HG03280 (cell line): Measurements from ENCODE around the gene OPA1.

Experiments
- ATAC-seq: cut with Tn5 transposase; IDR thresholded peaks from one replicate; pipeline ENCODE4 v1.9.1; 2021; ENCODE audit warnings: mild to moderate bottlenecking, moderate library complexity; ENCODE audit not compliant: unreplicated experiment

Gene OPA1

DNA sequence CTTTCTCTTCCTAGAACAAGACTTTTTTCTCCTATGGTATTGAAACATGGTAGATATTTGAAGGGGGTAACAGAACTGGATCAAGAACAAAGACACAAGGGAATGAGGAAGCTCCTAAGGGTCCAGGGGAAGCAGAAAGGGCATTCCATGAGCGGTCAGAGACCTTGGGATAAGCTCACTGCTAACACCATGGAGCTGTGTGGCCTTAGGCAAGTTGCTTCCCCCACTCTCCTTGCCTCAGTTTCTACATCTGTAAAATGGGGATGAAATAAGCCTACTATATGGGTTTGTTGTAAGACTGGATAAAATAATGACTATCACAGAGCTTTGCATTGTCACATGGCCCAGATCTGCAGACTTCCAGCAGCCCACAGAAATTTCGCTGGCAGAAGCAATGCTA lies 139.8 kb downstream of the OPA1 start:
- ATAC-seq, result no peak

DNA sequence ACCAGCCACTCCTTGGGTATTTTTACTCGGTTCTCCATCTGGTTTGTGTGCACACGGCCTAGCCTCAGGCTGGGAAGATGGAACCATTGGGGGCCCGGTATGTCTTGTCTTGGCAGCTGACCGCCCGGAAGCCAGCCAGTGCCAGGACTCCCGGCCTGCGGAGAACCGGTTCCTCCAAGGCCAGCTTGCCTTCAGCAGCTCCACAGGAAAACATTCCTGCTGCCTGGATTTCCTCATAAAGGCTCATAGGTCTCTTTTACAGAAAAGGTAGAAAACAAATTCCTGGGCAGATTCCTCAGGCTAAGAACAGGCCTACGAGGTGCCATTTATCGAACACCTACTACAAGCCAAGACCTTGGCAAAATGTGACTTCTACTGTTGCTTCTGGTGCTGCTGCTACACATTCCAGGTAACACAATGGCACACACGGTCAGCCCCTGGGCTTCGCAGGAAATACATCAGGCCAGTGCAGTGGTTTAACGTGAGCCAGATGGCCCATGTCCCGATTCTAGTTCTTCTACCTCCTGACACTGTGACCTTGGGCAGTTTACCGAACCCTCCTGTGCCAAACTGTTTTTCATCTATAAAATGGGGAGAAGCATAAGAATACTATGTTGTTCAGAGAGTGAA lies 141.8 kb downstream of the OPA1 start:
- no peak for ATAC-seq

DNA sequence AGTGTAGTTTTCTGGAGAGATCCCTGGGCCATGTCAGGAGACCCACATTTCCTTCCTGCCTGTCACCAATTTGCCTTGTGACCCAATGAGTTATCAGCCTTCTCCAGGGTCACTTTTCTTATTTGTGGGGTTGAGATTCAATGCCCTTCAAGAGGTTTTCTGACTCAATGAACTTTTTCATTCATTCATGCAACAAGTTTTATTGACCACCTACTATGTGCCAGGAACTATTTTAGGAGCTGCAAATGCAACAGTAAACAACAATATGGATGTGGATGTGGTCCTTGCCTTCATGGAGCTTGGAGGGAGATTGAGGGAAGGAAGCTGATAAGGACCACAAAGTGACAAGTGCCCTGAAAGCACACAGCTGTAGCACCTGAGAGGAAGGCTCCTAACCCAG lies 142.8 kb downstream of the OPA1 start:
- ATAC-seq, result no peak

DNA sequence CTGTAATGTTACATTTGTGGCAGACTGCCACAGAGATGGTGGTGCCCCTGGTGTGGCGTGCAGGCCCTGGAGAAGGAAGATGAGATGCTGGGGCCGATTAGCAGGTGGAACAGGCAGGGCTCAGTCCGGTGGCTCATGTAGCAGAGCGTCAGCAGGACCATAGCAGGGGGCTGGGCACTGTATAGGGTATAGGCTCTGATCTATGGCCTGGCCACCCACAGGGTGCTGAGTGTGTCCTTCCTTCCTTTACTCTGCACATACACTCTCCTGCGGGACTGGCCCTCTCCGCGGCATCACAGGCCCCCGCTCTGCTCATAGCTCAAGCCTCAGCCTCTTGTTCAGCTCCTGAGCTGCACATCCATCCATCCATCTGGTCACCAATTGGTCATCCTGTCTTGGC lies 143.6 kb downstream of the OPA1 start:
- ATAC-seq, result no peak

DNA sequence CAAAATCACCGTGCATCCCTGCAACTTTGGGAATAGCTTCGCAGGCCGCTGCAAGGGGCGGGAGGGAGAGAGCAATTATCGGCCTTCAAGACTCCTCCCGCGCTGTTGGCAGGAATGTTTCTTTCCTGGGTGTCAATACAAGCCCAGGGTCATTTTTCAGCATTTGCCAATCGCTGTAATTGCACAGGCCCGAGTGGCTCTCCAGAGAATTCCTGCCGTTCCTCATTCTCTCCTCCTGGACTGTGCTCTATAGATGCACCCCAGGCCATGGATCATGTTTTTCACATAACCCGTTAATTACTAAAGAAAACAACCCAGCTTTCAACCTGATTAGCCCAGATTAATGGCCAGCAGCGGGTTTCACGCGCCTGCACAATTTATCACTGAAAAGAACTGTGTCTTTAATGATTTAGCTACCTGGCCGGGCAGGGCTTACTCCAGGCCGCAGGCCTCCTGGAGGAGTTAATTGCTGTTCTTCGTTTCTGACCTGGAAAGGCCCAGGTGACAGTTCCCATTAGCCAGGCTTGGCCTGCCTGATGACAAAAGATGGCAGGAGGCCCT lies 144.3 kb downstream of the OPA1 start:
- ATAC-seq, result no peak

DNA sequence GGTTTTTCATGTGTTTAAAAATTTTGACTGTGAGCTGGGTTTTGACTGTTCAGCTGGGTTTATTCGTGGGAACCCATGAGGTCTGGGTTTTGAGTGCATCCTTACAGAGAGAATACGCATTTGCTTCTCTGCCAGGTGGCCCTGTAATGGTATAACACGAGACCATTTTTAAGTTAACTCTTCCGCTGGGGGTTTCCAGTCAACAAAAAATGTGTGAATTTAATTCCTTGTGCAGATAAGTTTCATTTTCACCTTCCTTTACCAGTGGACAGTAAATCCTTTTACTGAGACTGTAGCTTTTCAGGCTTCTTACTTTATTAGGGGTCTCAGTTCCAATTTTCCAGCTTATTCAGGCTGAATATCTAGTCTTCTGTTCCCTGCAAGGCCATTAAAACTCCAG lies 149.6 kb downstream of the OPA1 start:
- no peak for ATAC-seq

DNA sequence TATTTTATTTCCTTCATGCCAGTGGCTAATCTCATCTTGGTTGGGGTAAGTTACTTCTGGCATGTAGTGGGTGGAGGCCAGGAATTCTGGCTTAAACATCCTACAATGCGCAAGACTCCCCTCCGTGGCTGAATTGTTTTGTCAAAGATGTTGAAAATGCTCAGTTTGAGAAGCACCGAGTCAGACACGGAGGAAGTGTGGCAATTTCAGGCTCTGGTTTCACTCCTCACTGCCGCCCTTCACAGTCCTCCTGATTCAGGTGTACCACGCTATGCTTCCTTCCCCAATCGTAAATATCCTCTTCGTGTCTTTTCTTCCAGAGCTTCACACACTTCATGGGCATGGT lies 150.7 kb downstream of the OPA1 start:
- ATAC-seq, result no peak

DNA sequence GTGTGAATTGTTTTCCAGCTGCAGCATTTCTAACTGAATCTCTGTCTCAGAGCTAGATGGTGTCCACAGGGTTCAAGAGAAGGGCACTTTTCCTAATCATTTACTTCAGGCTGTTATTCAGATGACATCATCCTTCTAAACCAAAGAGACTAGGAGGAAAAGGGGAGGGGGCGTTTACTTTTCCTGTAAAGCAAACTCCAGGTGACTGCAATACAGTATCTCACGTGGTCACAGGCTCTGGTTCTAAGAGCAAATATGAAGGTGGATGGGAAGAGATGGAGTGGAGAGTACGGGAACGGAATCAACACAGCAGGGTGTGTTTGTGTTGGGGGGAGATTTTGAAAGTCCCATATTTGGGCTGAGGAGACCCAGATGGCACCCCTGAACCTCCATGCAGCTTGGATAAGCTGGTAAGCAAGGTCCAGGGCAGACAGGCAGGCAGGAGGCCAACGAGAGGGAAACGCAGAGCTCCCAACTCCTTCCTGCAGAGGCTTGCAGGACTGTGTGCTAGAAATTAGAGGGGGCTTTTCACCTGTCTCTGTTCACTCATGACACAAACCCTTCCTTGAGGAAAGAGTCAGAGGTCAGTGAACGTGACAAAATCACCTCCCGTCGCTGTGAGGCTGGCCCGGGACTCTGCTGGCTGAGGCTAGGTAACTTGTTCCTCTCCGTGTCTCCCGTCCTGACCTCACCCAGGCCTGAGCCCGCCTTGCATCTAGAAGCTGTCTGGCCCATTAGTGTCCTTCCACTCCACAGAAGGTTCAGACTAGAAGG lies 151.2 kb downstream of the OPA1 start:
- no peak for ATAC-seq

DNA sequence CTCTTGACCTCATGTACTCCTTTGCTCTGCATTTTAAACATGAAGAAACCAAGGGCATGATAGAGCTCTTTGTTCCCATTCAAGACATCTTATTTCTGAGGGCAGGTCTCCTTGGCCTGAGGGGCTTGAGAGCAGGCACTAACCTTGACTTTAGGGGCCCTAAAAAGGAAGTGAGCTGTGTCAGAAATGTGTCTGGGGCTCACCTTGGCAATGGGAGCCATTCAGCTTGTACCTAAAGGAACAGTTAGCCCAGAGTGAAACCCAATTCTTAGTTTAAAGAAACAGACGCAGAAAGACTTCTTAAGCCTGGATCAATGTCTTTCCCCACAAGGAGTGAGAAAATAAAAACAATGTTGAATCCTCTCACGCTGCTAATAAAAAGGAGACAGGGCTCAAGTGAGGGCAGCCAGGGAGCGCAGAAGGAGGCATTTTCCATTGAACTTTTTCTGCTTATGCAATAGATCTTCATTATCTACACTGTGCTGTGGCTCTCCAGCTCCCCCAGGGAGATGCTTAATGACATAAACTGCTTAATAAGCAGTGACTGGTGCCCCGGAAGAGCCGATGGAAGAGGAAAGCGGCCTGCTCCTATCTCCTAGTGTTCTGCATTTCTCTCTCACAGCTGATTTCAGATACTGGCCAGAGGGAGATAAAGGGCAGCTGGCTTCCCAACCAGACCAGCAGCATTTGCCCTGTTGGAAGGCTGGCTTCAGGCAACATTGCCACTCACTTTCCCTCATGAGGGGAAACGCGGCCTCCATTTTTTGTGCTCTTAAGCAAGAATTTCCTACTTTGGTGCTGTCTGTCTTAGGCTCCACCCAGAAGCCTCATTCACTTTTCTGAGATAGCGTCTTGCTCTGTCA lies 152.0 kb downstream of the OPA1 start:
- no peak for ATAC-seq

DNA sequence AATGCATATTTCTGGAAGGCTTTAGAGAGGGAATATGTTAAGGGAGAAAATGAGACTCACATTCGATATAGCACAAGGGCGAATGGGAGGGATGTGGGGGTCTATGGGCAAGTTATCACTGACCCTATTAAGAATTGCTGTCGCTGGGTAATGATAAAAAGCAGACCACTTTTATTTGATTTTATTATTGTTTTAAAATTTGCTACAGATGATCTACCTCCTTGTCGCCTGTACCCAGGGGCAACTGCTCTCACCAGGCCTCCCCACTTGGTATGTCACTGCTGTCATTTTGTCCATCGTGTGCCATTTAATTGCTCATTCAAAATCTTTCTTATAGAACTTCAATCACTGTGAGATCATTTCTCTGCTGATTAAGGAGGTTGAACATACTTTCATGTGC lies 153.8 kb downstream of the OPA1 start:
- ATAC-seq, result no peak
